Measurements from ENCODE around the gene C10orf95. TPM values are rescaled to one million over a fixed set of nuclear protein-coding genes. Genes with fewer than 3 reads are reported as not detected.

C10orf95 gene
- total RNA-seq, 1 experiment from 2014 or later = not detected

- DNase-seq (ENCODE audit: low spot score) = peak; percentile 88
These were observed 49.4 kb downstream of the C10orf95 start for GRCh38 chr10:102401735-102402511.

GRCh38 chr10:102401342-102401654 is 50.0 kb downstream of the C10orf95 start:
- DNase-seq (ENCODE audit: low spot score) = no peak

DNA sequence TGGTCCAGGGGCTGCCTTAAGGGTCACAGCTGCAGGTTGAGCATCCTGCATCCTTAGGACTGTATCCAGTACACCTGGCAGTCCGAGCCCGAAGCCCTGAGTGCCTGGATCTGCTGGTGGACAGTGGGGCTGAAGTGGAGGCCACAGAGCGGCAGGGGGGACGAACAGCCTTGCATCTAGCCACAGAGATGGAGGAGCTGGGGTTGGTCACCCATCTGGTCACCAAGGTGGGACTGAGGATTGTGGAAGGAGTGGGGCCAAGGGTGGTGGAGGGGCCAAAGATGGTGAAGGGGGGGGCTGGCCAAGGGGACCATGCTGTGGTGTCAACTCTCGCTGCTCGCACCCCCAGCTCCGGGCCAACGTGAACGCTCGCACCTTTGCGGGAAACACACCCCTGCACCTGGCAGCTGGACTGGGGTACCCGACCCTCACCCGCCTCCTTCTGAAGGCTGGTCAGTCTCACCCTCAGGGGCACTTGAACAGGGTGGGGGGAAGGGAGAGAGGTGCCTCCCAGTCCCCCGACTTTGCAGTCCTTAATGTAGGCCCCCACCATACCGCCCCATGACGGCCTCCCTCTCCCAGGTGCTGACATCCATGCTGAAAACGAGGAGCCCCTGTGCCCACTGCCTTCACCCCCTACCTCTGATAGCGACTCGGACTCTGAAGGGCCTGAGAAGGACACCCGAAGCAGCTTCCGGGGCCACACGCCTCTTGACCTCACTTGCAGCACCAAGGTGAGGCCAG is 50.6 kb downstream of the C10orf95 start:
- DNase-seq (ENCODE audit: low spot score) = no peak

DNA sequence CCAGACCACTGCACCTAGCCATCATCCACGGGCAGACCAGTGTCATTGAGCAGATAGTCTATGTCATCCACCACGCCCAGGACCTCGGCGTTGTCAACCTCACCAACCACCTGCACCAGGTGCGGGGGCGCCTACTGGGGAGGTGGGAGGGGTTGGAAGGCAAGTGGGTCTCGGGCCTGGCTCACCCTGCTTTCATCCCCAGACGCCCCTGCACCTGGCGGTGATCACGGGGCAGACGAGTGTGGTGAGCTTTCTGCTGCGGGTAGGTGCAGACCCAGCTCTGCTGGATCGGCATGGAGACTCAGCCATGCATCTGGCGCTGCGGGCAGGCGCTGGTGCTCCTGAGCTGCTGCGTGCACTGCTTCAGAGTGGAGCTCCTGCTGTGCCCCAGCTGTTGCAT is 51.3 kb downstream of the C10orf95 start:
- no peak for DNase-seq (ENCODE audit: low spot score)

Other genes starting within 250 kb of the C10orf95 start
- not detected in 2 replicates for gene ELOVL3, start 225.2 kb downstream of the C10orf95 start, total RNA-seq (2014; rRNA removed; shearing (Covaris generic))
- gene PITX3, start 210.0 kb downstream of the C10orf95 start, total RNA-seq (2014; rRNA removed; shearing (Covaris generic)) = not detected in 2 replicates
- gene GBF1, start 206.0 kb downstream of the C10orf95 start, total RNA-seq (2014; rRNA removed; shearing (Covaris generic)) = 31.9 and 32.9 TPM in 2 replicates
- 60.9 and 63.0 TPM in 2 replicates for gene NFKB2, start 55.8 kb downstream of the C10orf95 start, total RNA-seq (2014; rRNA removed; shearing (Covaris generic))
- gene PSD, start 32.8 kb downstream of the C10orf95 start, total RNA-seq (2014; rRNA removed; shearing (Covaris generic)) = 0.07 TPM in 1 of 2 replicates, not detected in the other
- 14.6 and 20.0 TPM in 2 replicates for gene FBXL15, start 30.7 kb downstream of the C10orf95 start, total RNA-seq (2014; rRNA removed; shearing (Covaris generic))
- gene CUEDC2, start 19.0 kb downstream of the C10orf95 start, total RNA-seq (2014; rRNA removed; shearing (Covaris generic)) = 121 and 123 TPM in 2 replicates
- 163 and 193 TPM in 2 replicates for gene ACTR1A, start 51.2 kb upstream of the C10orf95 start, total RNA-seq (2014; rRNA removed; shearing (Covaris generic))
- 3.7 and 4.9 TPM in 2 replicates for gene SUFU, start 52.4 kb upstream of the C10orf95 start, total RNA-seq (2014; rRNA removed; shearing (Covaris generic))
- gene TRIM8, start 192.9 kb upstream of the C10orf95 start, total RNA-seq (2014; rRNA removed; shearing (Covaris generic)) = 66.8 and 68.3 TPM in 2 replicates